ENCODE measurements around the gene IRAG1. TPM values are rescaled to one million over a fixed set of nuclear protein-coding genes. Genes with fewer than 3 reads are reported as not detected.

Gene IRAG1
- polyA plus RNA-seq: 0.10 and 0.14 TPM in 2 replicates
- polyA minus RNA-seq: under 0.01 and 0.23 TPM in 2 replicates

- Histone ChIP-seq H3F3A (ENCODE audit: insufficient read depth, low read length, poor library complexity, severe bottlenecking) (no peaks in the 10 kb centered on the region), H3K4me3 (ENCODE audit: low read length) (no peak within 1 kb of the TSS), H3K27ac (ENCODE audit: low read length) (no peak within 1 kb of the TSS), H3K27me3 (ENCODE audit: insufficient read depth, low read depth, low read length) (no peaks in the 10 kb centered on the region), H3K4me2 (ENCODE audit: low read length) (no peak within 1 kb of the TSS), H2AFZ (ENCODE audit: low read depth, low read length) (no peak within 1 kb of the TSS), H3K9me2 (ENCODE audit: insufficient read depth, low read length) (no peaks in the 10 kb centered on the region), H3K36me3 (ENCODE audit: insufficient read depth, low read length) (no peaks in the 10 kb centered on the region), H3K9me3 (ENCODE audit: low read length) (no peaks in the 10 kb centered on the region), H4K20me1 (ENCODE audit: insufficient read depth) (no peaks in the 10 kb centered on the region), H3K79me2 (replicated peaks; ENCODE audit: insufficient read depth, low read length) (no peaks in the 10 kb centered on the region), H3K9ac (ENCODE audit: low read length) (no peak within 1 kb of the TSS)
- TF ChIP-seq RAD21 (conservative IDR thresholded peaks at IDR 0.05) (no peak), REST (IDR thresholded peaks at IDR 0.05; ENCODE audit: borderline replicate concordance) (no peak), CTCF (IDR thresholded peaks at IDR 0.05; ENCODE audit: poor library complexity, severe bottlenecking) (no peak), EP300 (conservative IDR thresholded peaks at IDR 0.05; ENCODE audit: poor library complexity, severe bottlenecking) (no peak), MXI1 (conservative IDR thresholded peaks at IDR 0.05; ENCODE audit: poor library complexity, severe bottlenecking) (no peak), POLR2AphosphoS5 (IDR thresholded peaks at IDR 0.05) (no peak), TAF1 (IDR thresholded peaks at IDR 0.05; ENCODE audit: low read depth) (no peak), SMC3 (conservative IDR thresholded peaks at IDR 0.05; ENCODE audit: poor library complexity) (no peak), EZH2 (IDR thresholded peaks at IDR 0.05; ENCODE audit: borderline replicate concordance, insufficient read depth, low read length, poor library complexity, severe bottlenecking) (no peak)
Measured at GRCh38 chr11:10693509-10694081, at the start of gene IRAG1. IRAG1 (minus strand) TSS chr11:10693755; CDS start chr11:10693602, 153 bp downstream.

- H3K27ac ChIP-seq (ENCODE audit: low read length): no peak overlapping the region
Measured at GRCh38 chr11:10742460-10743208, 49.1 kb upstream of the IRAG1 start.

More at GRCh38 chr11:10742460-10743208, 49.1 kb upstream of the IRAG1 start:
- TF ChIP-seq TAF1 (IDR thresholded peaks at IDR 0.05; ENCODE audit: low read depth) (no peak), SMC3 (conservative IDR thresholded peaks at IDR 0.05; ENCODE audit: poor library complexity) (no peak), CTCF (IDR thresholded peaks at IDR 0.05; ENCODE audit: poor library complexity, severe bottlenecking) (no peak), MXI1 (conservative IDR thresholded peaks at IDR 0.05; ENCODE audit: poor library complexity, severe bottlenecking) (no peak), POLR2AphosphoS5 (IDR thresholded peaks at IDR 0.05) (no peak), EZH2 (IDR thresholded peaks at IDR 0.05; ENCODE audit: borderline replicate concordance, insufficient read depth, low read length, poor library complexity, severe bottlenecking) (no peak), REST (IDR thresholded peaks at IDR 0.05; ENCODE audit: borderline replicate concordance) (no peak), EP300 (conservative IDR thresholded peaks at IDR 0.05; ENCODE audit: poor library complexity, severe bottlenecking) (no peak), RAD21 (conservative IDR thresholded peaks at IDR 0.05) (no peak)
- Histone ChIP-seq H2AFZ (ENCODE audit: low read depth, low read length) (no peak overlapping the region), H3K27me3 (ENCODE audit: insufficient read depth, low read depth, low read length) (no peaks in the 10 kb centered on the region), H3K4me2 (ENCODE audit: low read length) (no peak overlapping the region), H3F3A (ENCODE audit: insufficient read depth, low read length, poor library complexity, severe bottlenecking) (no peaks in the 10 kb centered on the region), H3K36me3 (ENCODE audit: insufficient read depth, low read length) (no peaks in the 10 kb centered on the region), H3K9me3 (ENCODE audit: low read length) (no peaks in the 10 kb centered on the region), H3K9ac (ENCODE audit: low read length) (no peak overlapping the region), H3K4me3 (ENCODE audit: low read length) (no peak overlapping the region), H3K79me2 (replicated peaks; ENCODE audit: insufficient read depth, low read length) (no peaks in the 10 kb centered on the region), H3K9me2 (ENCODE audit: insufficient read depth, low read length) (no peaks in the 10 kb centered on the region), H4K20me1 (ENCODE audit: insufficient read depth) (no peaks in the 10 kb centered on the region)

Measured in neural cell (in vitro differentiated cells).